IMR-90 (cell line): ENCODE measurements around the gene TBC1D10A. TPM values are rescaled to one million over a fixed set of nuclear protein-coding genes. Genes with fewer than 3 reads are reported as not detected.

ENCODE experiments used
- ATAC-seq: fragments of 200-7000 bp; cut with Tn5 transposase; 2 replicates; pipeline ENCODE4 v1.9.1; 2020; ENCODE audit warnings: low read depth, mild to moderate bottlenecking, moderate library complexity
- BruUV-seq: library from RNA; stranded (reverse); fragments of 400-500 nt; replicated peaks from 2 replicates; lab custom pipeline; 2021; lab: Mats Ljungman, UMichigan
- CTCF ChIA-PET: fragments of 300-600 bp; formaldehyde crosslinking; extraction: SDS; loops from one replicate; lab custom pipeline; 2021; ENCODE audit warnings: antibody characterized with exemption; lab: Yijun Ruan, JAX
- POLR2A ChIA-PET: fragments of 300-600 bp; sonication (Branson Sonifier 250); formaldehyde crosslinking; loops from one replicate; lab custom pipeline; 2022; ENCODE audit warnings: antibody characterized with exemption; ENCODE audit not compliant: unreplicated experiment; lab: Charles Lee
- DNase-seq: peaks from one replicate; pipeline ENCODE4 v3.0.0; 2013
- H2AFZ ChIP-seq: replicated peaks from 2 replicates; pipeline ENCODE3; 2013; ENCODE audit warnings: low read length, mild to moderate bottlenecking; ENCODE audit not compliant: poor library complexity
- H2AK5ac ChIP-seq: 2 replicates; pipeline ENCODE4 v1.6.1; 2013; ENCODE audit warnings: low read depth, low read length, inconsistent platforms
- H2AK9ac ChIP-seq: replicated peaks from 2 replicates; pipeline ENCODE3; 2013; ENCODE audit warnings: mild to moderate bottlenecking, low read depth, low read length, moderate library complexity; ENCODE audit not compliant: poor library complexity
- H2BK120ac ChIP-seq: 2 replicates; pipeline ENCODE4 v1.6.1; 2013; ENCODE audit warnings: low read depth, low read length, inconsistent platforms
- H2BK15ac ChIP-seq: 3 replicates; pipeline ENCODE4 v1.6.1; 2013; ENCODE audit warnings: low read depth, low read length, inconsistent platforms
- H2BK20ac ChIP-seq: 2 replicates; pipeline ENCODE4 v1.6.1; 2013; ENCODE audit warnings: low read depth, mild to moderate bottlenecking, inconsistent platforms, low read length, moderate library complexity
- H2BK5ac ChIP-seq: 2 replicates; pipeline ENCODE4 v1.6.1; 2013; ENCODE audit warnings: mild to moderate bottlenecking, low read depth, low read length, inconsistent platforms; ENCODE audit not compliant: poor library complexity, severe bottlenecking
- H3K14ac ChIP-seq: replicated peaks from 2 replicates; pipeline ENCODE4 v1.6.1; 2013; ENCODE audit warnings: low read depth, low read length, inconsistent platforms
- H3K18ac ChIP-seq: 2 replicates; pipeline ENCODE4 v1.6.1; 2013; ENCODE audit warnings: low read depth, low read length, control low read depth
- H3K23ac ChIP-seq: 2 replicates; pipeline ENCODE4 v1.6.1; 2013; ENCODE audit warnings: low read depth, low read length, inconsistent platforms
- H3K27ac ChIP-seq: 2 replicates; pipeline ENCODE4 v1.5.1; 2013; ENCODE audit warnings: mild to moderate bottlenecking, control low read depth, low read length; ENCODE audit not compliant: insufficient read depth
- H3K27me3 ChIP-seq: 2 replicates; pipeline ENCODE4 v1.6.1; 2013; ENCODE audit warnings: low read length; ENCODE audit not compliant: control insufficient read depth, insufficient read depth
- H3K36me3 ChIP-seq: 2 replicates; pipeline ENCODE4 v1.6.1; 2013; ENCODE audit warnings: low read length, mixed read lengths; ENCODE audit not compliant: control insufficient read depth, insufficient read depth
- H3K4ac ChIP-seq: 2 replicates; pipeline ENCODE4 v1.6.1; 2013; ENCODE audit warnings: low read depth, low read length, inconsistent platforms
- H3K4me1 ChIP-seq: 2 replicates; pipeline ENCODE4 v1.6.1; 2013; ENCODE audit warnings: low read length, mixed read lengths; ENCODE audit not compliant: control insufficient read depth, insufficient read depth
- H3K4me2 ChIP-seq: 2 replicates; pipeline ENCODE4 v1.6.1; 2013; ENCODE audit warnings: low read depth, mild to moderate bottlenecking, control low read depth, low read length, moderate library complexity
- H3K4me3 ChIP-seq: 2 replicates; pipeline ENCODE4 v1.5.1; 2013; ENCODE audit warnings: low read depth, mild to moderate bottlenecking, control low read depth, low read length, moderate library complexity; ENCODE audit not compliant: insufficient read depth
- H3K56ac ChIP-seq: 2 replicates; pipeline ENCODE4 v1.6.1; 2013; ENCODE audit warnings: low read length, inconsistent platforms; ENCODE audit not compliant: insufficient read depth; ENCODE audit errors: extremely low read depth
- H3K79me1 ChIP-seq, 2 experiments: 2 replicates each; pipeline ENCODE4 v1.6.1; 2013; ENCODE audit warnings: low read length in 2 of 2, inconsistent platforms in 1 of 2, low read depth in 1 of 2
- H3K9ac ChIP-seq: 2 replicates; pipeline ENCODE4 v1.6.1; 2013; ENCODE audit warnings: low read depth, low read length, control low read depth
- H3K9me1 ChIP-seq: 2 replicates; pipeline ENCODE4 v1.6.1; 2013; ENCODE audit warnings: low read length, inconsistent platforms; ENCODE audit not compliant: insufficient read depth
- H3K9me3 ChIP-seq: 2 replicates; pipeline ENCODE4 v1.6.1; 2013; ENCODE audit warnings: low read length; ENCODE audit not compliant: control insufficient read depth, insufficient read depth
- H4K20me1 ChIP-seq: 2 replicates; pipeline ENCODE4 v1.6.1; 2013; ENCODE audit warnings: low read length, inconsistent platforms; ENCODE audit not compliant: insufficient read depth
- H4K5ac ChIP-seq: 2 replicates; pipeline ENCODE4 v1.6.1; 2013; ENCODE audit warnings: mild to moderate bottlenecking, low read depth, low read length, control low read depth
- H4K8ac ChIP-seq, 2 experiments: 2 replicates each; pipeline ENCODE4 v1.6.1; 2013; ENCODE audit warnings: low read depth in 2 of 2, low read length in 2 of 2, control low read depth in 1 of 2, inconsistent platforms in 1 of 2
- H4K91ac ChIP-seq: 2 replicates; pipeline ENCODE4 v1.6.1; 2013; ENCODE audit warnings: low read depth, low read length, inconsistent platforms; ENCODE audit not compliant: insufficient read depth
- CEBPB ChIP-seq: IDR thresholded peaks from 2 replicates; pipeline ENCODE4 v1.6.1; 2012; ENCODE audit warnings: low read depth, low read length, improper control_type of control experiment
- ELK1 ChIP-seq: fragments of 150-350 bp; IDR thresholded peaks from 2 replicates; pipeline ENCODE4 v1.6.1; 2016; ENCODE audit warnings: low read depth, mild to moderate bottlenecking, low read length, moderate library complexity, borderline replicate concordance
- MAZ ChIP-seq: IDR thresholded peaks from 2 replicates; pipeline ENCODE4 v1.6.1; 2012; ENCODE audit warnings: low read depth, mild to moderate bottlenecking, low read length, improper control_type of control experiment, moderate library complexity, borderline replicate concordance
- MXI1 ChIP-seq: IDR thresholded peaks from 2 replicates; pipeline ENCODE4 v1.6.1; 2012; ENCODE audit warnings: low read depth, mild to moderate bottlenecking, low read length, moderate library complexity, borderline replicate concordance
- POLR2A ChIP-seq: IDR thresholded peaks from 2 replicates; pipeline ENCODE4 v1.6.1; 2012; ENCODE audit warnings: mild to moderate bottlenecking, low read depth, low read length
- RAD21 ChIP-seq: IDR thresholded peaks from 2 replicates; pipeline ENCODE4 v1.6.1; 2012; ENCODE audit warnings: low read length, improper control_type of control experiment
- USF2 ChIP-seq: fragments of 150-350 bp; IDR thresholded peaks from 2 replicates; pipeline ENCODE4 v1.6.1; 2017; ENCODE audit warnings: mild to moderate bottlenecking, antibody characterized with exemption, low read length, low read depth
- WGBS, 2 experiments: methylation state at CpG; one replicate each; pipeline versions ENCODE4 v1.1.5 to v1.1.7; 2013; ENCODE audit warnings: missing lambda C conversion rate in 2 of 2; ENCODE audit not compliant: insufficient read length in 1 of 2; ENCODE audit errors: extremely low coverage in 2 of 2; 5-methylcytosine and 5-hydroxymethylcytosine counted together
- dilution Hi-C: fragments of 300-500 bp; cut with HindIII; formaldehyde crosslinking; loops from one replicate; pipeline ENCODE4 v1.14.3; 2018; ENCODE audit warnings: low sequenced_read_pairs; ENCODE audit not compliant: unreplicated experiment
- in situ Hi-C: fragments of 300-500 bp; cut with MboI; formaldehyde crosslinking; loops from 3 replicates; pipeline ENCODE4 v1.14.3; 2019; ENCODE audit warnings: low sequenced_read_pairs, inconsistent platforms, mixed read lengths
- intact Hi-C: fragments of 100-400 bp; cut with micrococcal nuclease; formaldehyde crosslinking; loops from 2 replicates; pipeline ENCODE4 v1.10.0; 2022
- polyA plus RNA-seq, 3 experiments: library from polyadenylated mRNA; depleted of rRNA; stranded (reverse); fragments of >200 nt; gene quantifications; 2 replicates each; pipeline ENCODE4 v1.2.3, GENCODE V29; 2012; ENCODE audit warnings: low replicate concordance in 1 of 3
- total RNA-seq: library from RNA; depleted of rRNA; stranded (reverse); fragments of >200 nt; gene quantifications from 2 replicates; pipeline ENCODE4 v1.2.3, GENCODE V29; 2012

The TBC1D10A gene
- total and polyA plus RNA-seq, 2 of the 4 experiments (the other 2 are of a cell fraction) = 16.3 to 33.1 TPM

- Histone ChIP-seq H3K18ac (no peak overlapping the region; the same call in 1 of the 2 replicates), H3K9ac (peak overlapping the region; percentile 90), H4K5ac (peak overlapping the region; percentile 4; the same call in 1 of the 2 replicates), H3K56ac (peak overlapping the region; percentile 13; the same call in 1 of the 2 replicates), H3K9me1 (peaks cover 33% of the 10 kb centered on the region), H3K79me1 (peaks cover 30 to 62% of the 10 kb centered on the region in 2 experiments), H3K4me3 (peak overlapping the region; percentile 97), H3K23ac (peak overlapping the region; percentile 55; the same call in 1 of the 2 replicates), H3K4ac (peak overlapping the region; percentile 74), H2BK5ac (peak overlapping the region; percentile 92), H3K9me3 (no peaks in the 10 kb centered on the region), H3K27me3 (no peaks in the 10 kb centered on the region), H2AFZ (no peak overlapping the region), H2BK15ac (no peak overlapping the region), H2BK120ac (no peak overlapping the region), H2AK5ac (peak overlapping the region; percentile 90), H3K36me3 (peaks cover 9% of the 10 kb centered on the region), H3K27ac (peak overlapping the region; percentile 91), H3K4me2 (peak overlapping the region; percentile 97), H3K4me1 (peaks cover 26% of the 10 kb centered on the region), H4K91ac (peak overlapping the region; percentile 30; the same call in 1 of the 2 replicates), H3K14ac (peak overlapping the region; percentile 70), H2AK9ac (peak overlapping the region; percentile 90), H4K8ac (peak overlapping the region; percentile 5 to 71), H4K20me1 (peaks cover 47% of the 10 kb centered on the region), H2BK20ac (0 out of 2 replicates have a peak overlapping the region, but pooled peaks have one; percentile 16)
- ATAC-seq (peak; percentile 72), DNase-seq (peak; percentile 90)
- ChIA-PET CTCF (interaction anchor here (2.6 kb wide), 1 partner anchor 37 kb away, joined by 9 read pairs; the partner anchor contains the start of gene CASTOR1), POLR2A (no interaction called here)
- 50% methylated on average over 4 of the region's 5 CpGs; no CpG with 5 or more reads in 1 of the 2 experiments for WGBS, 2 experiments
- dilution Hi-C loops = no loop called here
- intact Hi-C loops = no loop called here
- BruUV-seq = TSS peak; percentile 33
- in situ Hi-C loops = no loop called here
- peak; percentile 34 for TF ChIP-seq USF2
- no peak for TF ChIP-seq CEBPB
- TF ChIP-seq RAD21 = peak; percentile 16; the same call in 1 of the 2 replicates
- peak; percentile 60; the same call in 1 of the 2 replicates for TF ChIP-seq POLR2A
- no peak for TF ChIP-seq ELK1
- peak; percentile 62; the same call in 1 of the 2 replicates for TF ChIP-seq MAZ
- no peak for TF ChIP-seq MXI1
Observed at GRCh38 chr22:30325065-30325720, 1.5 kb downstream of the TBC1D10A start.
